NCI-H2107 treated with DMSO at 0.1 percent for 48 hours (cell line): ENCODE results near the gene PLXND1.
A peak's percentile ranks its signal among the peaks of the same experiment; 100 is the strongest.

Source experiments
- DNase-seq: peaks from one replicate; lab custom pipeline; 2025; ENCODE audit not compliant: unreplicated experiment; lab: John Stamatoyannopoulos, UW

The PLXND1 gene

DNA sequence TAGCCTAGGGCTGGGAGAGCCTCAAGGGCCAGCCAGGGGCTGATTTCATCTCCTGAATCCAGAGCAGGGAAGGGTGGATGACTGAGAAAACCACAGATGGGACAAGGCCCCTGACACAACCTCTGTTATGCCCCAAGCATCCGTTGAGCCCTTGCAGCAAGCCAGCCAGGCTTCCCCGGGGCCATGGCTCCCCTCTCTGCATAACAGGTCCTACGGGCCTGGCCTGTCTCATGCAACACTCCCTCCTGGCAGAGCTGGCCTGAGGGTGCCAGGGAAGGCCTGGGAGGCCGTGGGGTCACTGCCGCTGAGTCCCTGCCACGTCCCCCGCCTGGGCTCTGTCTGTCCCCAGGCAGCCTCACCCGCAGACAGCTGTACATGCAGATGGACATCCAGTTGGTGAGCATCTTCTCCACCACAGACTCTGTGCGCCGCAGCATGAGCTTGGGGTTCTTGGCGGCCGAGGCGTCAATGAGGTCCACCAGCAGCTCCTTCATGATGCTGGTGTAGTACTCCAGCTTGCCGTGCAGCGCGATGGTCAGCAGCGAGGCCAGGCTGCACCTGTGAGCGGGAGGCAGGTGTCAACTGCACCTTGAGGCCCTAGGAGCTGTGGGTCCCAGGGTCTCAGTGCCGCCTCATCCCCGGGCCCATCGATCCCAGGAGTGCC is 41.4 kb downstream of the PLXND1 start:
- no peak for DNase-seq

DNA sequence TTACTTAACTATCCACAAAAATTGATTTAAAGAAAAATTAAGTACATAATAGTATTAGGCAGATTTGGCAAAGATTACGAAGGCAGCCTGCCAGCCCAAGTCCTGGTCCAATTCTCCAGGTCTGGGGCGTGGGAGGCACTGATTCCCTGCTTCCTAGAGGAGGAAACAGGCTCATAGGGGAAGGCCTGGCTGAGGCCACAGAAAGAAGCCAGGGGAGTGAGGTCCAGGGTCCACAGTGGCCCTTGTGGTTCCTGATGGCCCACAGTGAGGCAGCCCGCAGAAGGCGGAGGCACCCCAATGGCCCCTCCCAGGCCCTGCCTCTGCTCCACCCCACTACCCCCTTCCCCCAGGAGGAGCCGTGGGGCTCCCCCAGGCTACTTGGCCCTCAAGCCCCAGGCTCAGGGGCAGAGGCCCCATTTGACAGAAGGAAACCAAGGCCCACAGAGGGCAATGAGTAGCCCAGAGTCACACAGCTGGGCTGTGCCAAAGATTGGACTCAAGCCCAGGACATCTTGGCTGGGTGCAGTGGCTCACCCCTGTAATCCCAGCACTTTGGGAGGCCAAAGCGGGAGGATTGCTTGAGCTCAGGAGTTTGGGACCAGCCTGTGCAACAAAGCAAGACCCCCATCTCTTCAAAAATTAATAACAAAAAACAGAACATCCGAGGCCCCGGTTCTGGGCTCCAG is 42.5 kb downstream of the PLXND1 start:
- no peak for DNase-seq

DNA sequence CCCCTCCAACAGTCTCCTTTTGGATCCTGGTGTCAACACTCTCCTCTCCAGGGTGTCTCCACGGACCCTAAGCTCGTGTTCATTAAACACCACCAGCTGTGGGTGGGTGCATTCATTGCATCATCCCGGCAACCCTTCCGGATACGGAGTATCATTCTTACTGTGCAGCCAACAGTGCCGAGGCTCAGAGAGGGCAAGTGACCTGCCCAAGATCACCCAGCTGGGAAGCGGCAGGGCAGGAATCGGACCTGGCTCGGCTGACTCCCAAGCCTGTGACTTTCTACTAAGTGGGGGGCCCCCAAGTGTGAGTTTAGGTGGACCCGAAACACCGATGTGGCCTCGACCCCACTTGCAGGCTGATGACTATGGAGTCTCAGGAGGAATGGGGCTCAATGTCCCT is 43.1 kb downstream of the PLXND1 start:
- no peak for DNase-seq

DNA sequence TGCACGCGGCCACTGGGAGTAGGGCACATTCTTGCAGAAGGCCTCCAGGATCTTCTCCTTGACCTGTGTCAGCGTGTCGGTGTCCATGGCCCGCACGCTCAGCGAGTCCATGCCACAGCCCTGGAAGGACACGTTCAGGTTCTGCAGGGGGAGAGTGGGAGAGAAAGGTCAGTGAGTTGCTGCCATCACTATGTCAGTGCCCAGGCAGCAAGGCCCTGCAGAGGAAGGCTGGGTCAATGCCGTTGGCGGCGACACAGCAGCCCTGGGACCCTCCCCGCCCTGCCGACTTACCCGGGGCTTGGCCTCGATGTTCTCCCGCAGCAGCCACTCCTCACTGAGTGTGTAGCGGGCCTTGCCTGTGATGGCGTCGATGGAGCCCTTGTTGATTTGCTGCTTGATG is 43.7 kb downstream of the PLXND1 start:
- DNase-seq: no peak

DNA sequence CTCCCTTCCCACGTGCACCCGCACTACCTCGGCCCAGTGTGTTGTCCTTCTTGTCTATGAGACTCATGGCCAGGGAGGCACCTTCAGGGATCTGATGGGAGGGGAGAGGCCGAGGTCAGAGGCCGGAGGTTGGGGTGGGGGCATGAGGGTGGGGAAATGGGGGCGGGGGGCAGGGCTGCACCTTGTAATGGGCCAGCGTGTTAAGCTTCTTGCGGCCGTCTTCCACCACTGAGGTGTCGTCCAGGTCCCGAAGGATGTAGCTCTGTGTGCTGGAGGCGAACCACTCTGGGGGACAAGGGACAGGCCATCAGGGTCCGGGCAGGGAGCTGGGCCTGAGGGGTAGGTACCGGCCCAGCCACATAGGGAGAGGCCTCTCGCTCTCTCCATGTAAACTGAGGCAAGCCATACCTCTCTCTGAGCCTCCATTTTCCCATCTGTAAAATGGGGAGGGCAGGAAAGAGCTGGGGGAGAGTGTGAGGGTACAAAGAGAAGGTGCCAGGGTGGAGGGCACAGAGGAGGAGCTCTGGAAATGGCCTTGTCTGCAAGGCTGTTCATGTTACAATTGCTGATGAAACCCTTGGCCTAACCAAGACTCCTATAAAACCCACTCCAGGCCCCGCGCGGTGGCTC is 44.7 kb downstream of the PLXND1 start:
- no peak for DNase-seq

DNA sequence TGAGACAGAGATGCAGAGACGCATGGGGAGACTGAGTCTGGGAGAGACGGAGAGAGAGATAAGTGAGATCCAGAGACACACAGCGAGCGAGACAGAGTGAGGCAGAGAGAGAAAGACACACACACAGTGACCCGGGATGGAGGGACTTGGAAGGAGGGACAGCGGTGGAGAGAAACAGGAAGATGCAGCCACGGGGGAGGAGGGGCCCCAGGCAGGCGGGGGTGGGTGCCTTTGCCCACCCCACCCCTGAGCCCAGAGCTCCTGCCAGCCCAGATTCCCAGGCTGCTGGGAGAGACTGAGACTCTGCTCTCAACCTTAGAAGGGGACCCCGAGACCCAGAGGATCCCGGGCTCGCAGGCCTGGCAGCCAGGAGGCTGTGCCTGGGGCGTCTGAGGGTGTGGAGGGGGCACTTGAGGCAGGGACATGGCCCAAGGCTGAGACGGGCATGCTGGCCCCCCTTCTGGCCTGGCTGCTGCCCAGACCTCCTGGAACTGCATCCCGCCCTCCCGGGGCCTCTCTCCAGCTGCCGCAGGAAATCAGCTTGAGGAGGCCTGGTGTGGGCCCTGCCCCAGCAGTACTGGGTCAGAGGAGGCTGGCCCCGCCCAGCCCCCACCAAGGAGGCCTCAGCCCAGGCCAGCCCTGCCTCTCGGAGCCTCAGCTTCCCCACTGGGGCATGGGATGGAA is 45.4 kb downstream of the PLXND1 start:
- DNase-seq: no peak

DNA sequence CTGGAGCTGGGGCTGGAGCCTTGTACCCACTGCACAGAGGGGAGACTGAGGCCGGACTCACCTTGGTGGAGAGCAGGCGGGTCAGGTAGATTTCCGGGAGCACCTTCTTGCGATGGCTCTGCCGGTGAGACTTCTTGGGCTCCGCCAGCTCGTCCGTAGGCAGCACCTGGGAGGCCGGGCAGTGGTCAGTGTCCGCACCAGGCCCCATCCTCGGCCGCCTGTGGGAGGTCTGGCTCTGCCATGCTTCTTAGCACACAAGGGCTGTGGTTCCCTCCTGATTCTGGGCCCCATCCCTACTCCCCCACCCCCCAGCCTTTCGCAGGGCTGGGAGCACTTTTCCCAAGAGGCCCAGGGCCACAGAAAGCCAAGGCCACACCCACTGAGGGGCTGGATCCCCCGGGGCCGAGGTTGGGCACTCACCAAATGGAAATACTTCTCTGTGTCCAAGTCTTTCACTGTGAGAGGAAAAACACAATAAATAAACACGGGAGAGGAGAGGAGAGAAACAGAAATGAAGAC is 46.1 kb downstream of the PLXND1 start:
- DNase-seq: peak; percentile 6

DNA sequence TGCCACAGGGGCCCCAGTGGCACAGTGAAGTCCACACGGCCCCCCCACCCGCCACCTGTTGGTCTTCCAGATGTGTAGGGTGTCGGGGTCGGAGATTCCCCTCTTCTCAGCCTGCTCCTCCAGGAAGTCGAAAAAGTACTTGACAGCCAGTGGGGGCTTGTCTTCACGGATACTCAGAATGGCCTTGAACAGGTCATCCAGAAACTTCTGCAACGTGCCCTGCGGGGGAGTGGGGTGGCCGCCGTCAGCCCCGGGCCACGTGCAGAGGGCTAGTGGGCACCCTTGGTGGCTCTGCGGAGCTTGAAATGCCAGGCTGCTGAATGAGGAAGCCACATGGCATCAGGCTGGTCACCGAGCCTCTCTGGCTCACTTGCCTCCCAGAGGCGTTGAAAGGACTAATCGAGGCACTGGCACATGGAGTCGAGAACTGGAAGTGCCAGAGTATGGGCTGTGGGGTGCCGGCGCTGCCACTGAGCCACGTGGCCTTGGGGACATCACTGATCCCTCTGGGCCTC is 46.9 kb downstream of the PLXND1 start:
- DNase-seq: no peak

DNA sequence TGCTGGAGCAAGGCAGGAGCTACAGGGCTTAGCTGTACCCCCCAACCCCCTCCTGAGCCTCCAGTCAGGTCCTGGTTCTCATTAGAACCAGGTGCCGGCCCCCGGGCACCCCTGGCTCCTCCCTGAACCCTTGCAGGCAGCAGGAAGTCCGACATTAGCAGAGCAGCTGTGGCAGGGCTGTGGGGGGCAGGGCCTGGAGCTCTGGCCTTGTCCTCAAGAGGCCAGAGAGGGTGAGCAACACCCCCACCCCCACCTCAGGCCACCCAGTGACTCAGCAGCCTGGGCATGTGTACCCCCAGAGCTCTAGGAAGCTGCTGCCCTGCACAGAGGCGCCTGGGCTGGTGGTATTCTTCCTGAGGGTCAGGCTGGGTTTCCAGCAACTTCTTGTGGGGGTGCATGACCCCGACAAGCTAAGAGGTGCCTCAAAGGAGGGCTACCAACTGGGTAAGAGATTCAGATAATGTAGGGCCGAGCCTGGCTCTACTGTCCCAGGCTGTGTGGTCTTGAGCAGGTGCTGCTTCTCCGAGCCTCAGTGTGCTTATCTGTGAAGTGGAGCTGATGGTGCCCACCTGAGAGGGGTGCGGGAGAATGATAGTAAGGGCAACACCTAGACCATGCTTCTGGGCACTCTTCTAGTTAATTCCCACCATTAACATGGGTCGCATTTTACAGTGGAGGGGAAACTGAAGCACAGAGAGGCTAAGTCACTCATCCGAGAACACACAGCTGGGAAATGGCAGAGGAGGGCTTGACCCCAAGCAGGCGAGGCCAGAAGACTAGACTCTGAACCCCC is 47.5 kb downstream of the PLXND1 start:
- DNase-seq: no peak

DNA sequence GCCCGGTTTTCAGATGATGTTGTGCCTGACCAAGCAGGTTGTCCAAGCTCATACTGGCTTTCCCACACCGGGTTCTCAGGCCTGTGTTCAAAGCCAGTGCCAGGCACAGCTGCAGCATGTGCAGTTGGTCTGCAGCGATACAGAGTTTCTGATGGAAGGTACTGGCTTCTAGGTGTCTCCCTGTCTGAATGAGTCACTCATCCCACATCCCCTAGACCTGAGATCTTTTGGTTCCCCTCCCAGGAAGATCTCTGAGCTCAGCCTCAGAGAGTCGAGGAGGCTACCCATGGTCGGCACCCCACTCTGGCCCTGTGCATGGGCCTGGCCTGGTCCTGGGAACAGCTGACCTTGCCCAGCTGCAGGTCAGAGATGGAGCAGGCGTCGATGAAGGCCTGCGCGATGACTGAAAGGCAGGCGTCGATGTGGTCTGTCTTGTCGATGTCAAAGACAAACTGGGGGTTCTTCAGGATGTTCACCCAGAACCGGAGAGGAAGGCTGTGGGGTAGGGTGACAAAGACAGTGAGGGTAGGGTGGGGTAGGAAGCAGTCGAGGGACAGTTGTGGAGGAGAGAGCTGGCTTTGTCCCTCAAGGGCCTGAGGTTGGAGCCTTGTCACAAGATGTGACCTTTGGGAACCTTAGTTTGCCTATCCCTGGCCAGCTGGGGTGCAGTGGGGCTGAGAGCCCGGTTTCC is 48.2 kb downstream of the PLXND1 start:
- no peak for DNase-seq

DNA sequence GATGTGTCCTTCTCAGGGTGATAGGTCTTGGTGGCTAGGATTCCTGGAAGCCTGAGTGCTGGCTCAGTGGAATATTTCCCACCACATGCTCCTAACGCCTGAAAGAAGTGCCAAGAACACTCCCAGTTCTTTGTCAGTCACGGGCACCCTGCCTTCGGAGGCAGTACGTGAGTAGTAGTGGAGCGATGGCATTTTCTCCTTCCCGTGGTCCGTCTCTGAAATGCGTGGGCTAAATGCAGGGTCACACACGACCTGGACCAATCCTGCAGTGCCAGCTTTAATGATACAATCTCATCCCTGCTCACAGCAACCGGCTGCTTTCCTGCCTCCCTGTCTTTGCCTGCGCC is 49.0 kb downstream of the PLXND1 start:
- DNase-seq: no peak

DNA sequence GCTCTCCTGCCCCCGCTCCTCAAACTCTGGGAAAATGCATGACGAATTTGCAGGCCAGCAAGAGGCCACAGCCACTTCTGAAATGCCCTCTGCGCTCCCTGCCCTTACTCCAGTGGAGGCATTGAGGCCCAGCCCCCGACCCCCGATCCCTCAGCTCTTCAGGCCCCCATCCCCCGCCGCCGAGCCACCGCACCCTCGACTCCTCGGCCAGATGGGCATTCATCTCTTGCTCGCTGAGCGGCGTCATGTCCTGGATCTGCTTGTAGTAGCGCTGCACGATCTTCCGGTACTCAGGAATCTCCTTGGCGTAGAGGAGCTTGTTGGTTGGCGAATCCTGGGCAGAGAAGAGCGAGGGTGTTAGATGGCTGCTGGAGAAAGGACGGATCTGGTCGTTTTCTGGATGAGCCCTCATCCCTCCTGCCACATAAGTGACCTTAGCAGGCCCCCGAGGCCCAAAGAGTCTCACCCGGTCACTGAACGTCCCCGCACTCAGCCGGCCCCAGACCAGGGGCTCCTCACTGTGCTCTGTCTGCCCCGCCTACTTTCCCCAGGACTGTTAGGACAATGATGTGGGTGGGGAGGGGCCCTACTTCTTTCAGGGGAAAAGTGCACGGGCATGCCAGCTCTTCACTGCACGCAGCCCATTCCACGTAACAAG is 49.5 kb downstream of the PLXND1 start:
- DNase-seq: no peak

DNA sequence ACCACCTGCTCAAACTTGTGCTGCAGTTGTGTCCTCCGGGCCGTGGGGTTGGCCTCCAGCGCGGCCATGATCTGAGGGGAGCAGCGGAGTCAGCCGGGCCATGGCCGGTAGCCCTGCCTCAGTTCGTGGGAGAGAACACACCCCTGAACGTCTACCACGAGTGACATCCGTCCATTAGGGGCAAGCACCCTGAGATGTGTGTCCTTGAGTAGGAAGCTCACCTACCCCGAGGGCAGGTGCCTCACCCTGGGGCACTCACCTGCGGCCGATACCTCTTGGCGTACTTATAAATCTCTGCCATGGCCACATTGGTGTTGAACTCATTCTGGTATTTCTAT is 50.1 kb downstream of the PLXND1 start:
- no peak for DNase-seq

DNA sequence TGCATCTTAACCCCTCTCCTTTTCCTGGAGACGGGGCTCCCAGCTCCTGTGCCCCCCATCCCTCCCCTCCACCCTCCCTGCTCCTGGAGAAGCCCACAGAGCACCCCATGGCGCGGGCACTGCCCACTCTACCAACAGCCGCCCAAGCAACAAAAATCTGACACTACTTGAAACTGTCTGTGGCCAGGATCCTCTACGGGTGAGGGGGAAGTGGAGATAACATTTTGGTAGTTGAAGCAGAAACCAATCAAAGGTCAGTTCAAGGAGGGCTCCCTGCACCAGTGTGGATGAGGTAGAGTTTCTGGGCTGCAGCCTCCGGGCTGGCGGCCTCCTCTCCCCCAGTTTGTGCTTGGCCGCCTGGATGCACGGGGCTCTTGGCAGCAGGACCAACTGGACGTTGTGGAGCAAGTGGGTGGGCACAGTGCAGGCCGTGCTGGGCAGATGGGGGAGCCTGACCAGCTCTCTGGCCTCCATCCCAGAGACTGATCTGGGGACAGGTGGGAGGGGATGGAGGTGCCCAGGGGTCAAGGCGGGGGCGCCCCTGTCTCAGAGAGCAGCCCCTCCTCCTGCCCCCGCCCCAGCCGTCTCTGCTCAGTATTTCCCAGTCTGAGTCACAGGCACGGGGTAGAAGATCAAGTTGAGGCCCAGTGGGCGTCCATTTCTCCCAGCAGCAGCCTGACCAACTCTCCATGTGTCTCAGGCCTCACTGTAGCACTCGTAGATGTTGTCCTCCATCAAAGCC is 50.7 kb downstream of the PLXND1 start:
- DNase-seq: no peak

DNA sequence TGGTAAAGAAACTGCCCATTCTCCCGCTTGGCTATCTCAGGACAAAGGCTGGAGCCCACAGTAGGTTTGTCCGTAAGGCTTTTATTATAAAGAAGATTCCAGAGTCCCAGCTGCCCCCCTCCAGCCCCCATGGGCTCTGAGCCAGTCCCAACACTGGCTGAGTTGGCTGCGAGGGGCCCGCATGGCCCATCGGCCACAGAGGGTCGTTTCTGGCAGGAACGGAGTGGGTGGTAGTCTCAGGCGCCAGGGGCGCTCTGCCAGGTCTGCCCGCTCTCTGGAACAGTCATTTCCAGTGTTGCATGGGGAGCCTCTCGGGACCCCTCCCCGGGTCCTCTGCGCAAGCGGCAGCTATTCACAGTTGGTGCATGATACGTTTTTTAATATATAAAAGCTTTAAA is 51.3 kb downstream of the PLXND1 start:
- DNase-seq: no peak

DNA sequence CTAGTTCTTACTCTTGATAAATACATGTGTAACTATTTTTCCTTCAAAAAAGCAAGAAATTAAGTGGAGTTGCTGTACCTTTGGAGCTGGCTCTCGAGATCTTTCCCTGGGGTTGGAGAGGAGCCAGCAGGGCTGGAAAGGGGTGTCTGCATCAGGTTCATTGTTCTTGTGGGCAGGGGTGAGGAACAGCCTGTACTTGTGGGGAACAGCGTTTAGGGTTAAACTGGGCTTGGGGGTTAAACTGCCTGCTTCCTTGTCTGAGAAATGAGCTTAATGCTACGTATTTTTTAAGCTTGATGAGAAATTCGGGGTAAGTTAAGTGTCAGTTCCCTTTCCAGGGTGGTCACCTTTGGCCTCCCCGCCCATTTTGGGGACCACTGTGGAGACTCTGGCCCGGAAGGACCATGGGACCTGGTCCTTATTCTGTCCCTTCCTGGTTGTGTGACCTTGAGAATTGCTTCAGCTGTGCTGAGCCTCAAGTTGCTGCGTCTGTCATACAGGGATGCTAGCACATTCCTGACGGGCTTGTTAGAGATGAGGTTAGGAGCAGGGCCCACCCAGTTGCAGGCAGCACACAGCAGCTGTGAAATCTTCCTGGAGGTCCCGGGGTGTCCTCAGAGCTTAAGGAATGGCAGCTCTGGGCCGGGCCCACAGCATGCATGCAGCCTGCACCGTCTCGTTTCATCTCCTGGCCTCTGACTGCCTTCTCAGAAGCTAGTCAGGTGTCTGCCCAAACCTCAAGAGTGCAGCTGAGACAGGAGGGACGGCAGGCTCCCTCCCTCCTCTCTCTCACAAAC is 51.9 kb downstream of the PLXND1 start:
- DNase-seq: no peak

DNA sequence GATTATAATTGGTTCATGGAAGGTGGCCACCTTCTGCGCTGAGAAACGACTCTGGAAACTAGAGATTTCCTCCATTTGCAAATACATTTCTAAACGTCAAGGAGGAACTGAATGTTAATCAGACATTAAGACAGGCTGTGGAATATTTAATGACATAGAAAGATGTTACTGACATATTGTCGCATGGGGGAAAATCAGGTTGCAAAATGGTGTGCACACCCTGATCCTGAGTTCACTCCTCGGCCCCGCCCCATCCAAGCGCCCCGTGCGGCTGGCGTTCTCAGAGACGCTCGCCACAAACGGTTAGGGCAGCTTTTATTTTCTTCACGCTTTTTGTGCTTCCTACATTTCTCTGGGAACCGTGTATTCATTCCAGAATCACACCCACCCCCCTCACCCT is 52.8 kb downstream of the PLXND1 start:
- DNase-seq: no peak

DNA sequence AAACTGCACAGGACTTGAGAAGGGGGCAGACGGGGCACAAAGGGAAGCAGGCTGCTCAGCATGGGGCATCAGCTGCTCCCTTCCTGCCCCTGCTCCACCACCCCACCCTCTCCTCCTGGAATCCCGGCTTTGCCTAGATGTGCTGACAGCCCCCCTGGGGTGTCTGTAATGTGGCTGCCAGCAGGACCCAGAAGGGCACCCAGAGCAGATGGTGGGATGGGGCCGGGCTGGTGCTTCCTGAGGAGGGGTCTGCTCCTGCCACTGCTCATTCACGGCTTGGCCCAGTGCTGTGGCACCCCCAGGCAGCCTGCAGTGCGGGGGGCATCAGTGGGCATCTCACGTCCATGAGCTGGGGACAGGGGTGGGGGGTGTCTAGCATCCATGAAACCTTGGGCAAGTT is 53.3 kb downstream of the PLXND1 start:
- no peak for DNase-seq
